Stomach (tissue), 4 donors: Measurements from ENCODE around the gene FBXW11.

ENCODE experiments used
- CTCF ChIP-seq, 7 experiments: fragments of 450-650 bp in 4 of 7; fragments of 200-600 bp in 3 of 7; sonication (generic) in 3 of 7; IDR thresholded peaks; one replicate each; pipeline ENCODE4 v1.5.1; 2016 to 2019; ENCODE audit warnings: antibody characterized with exemption in 7 of 7, control low read depth in 2 of 7, mild to moderate bottlenecking in 1 of 7
- EP300 ChIP-seq: sonication (generic); formaldehyde crosslinking; IDR thresholded peaks from one replicate; pipeline ENCODE4 v1.6.1; 2017; ENCODE audit warnings: antibody characterized with exemption
- POLR2A ChIP-seq, 4 donors: fragments of 450-650 bp; IDR thresholded peaks; one replicate each; pipeline ENCODE4 v1.6.1; 2016; ENCODE audit warnings: antibody characterized with exemption in 4 of 4, control low read depth in 2 of 4, mild to moderate bottlenecking in 1 of 4, moderate library complexity in 1 of 4

- TF ChIP-seq CTCF (IDR thresholded peaks at IDR 0.05) (no peak), POLR2A (IDR thresholded peaks at IDR 0.05) (peak in 2 of 4 donors; percentile 57 to 85), EP300 (no peak)
These were observed at the start of gene FBXW11 for GRCh38 chr5:172006321-172007174.
